Measurements from ENCODE around the gene TMC8. TPM values are rescaled to one million over a fixed set of nuclear protein-coding genes. Genes with fewer than 3 reads are reported as not detected.

The TMC8 gene
- polyA plus RNA-seq, 1 donor, result 7.6 TPM

GRCh38 chr17:78124836-78125137 lies 5.8 kb upstream of the TMC8 start:
- DNase-seq, result no peak
- H3K9me3 ChIP-seq (ENCODE audit: control insufficient read depth, low read depth, low read length), result peaks cover 5% of the 10 kb centered on the region
- peaks cover 46% of the 10 kb centered on the region for H3K36me3 ChIP-seq (ENCODE audit: control insufficient read depth, insufficient read depth, low read length)
- H3K4me3 ChIP-seq (ENCODE audit: low read length), result no peak overlapping the region
- H3K4me1 ChIP-seq (ENCODE audit: control insufficient read depth, insufficient read depth, low read length), result peaks cover 25% of the 10 kb centered on the region
- H3K27ac ChIP-seq (ENCODE audit: low read length), result no peak overlapping the region
- no CpG with 5 or more reads among the region's 12 CpGs for WGBS (ENCODE audit: insufficient coverage, low lambda C conversion rate)
- H3K27me3 ChIP-seq (ENCODE audit: control insufficient read depth, insufficient read depth, low read length), result no peaks in the 10 kb centered on the region

GRCh38 chr17:78125138-78125913 lies 5.2 kb upstream of the TMC8 start:
- Histone ChIP-seq H3K9me3 (ENCODE audit: control insufficient read depth, low read depth, low read length) (peaks cover 5% of the 10 kb centered on the region), H3K27ac (ENCODE audit: low read length) (no peak overlapping the region), H3K4me3 (ENCODE audit: low read length) (no peak overlapping the region), H3K4me1 (ENCODE audit: control insufficient read depth, insufficient read depth, low read length) (peaks cover 28% of the 10 kb centered on the region), H3K36me3 (ENCODE audit: control insufficient read depth, insufficient read depth, low read length) (peaks cover 46% of the 10 kb centered on the region), H3K27me3 (ENCODE audit: control insufficient read depth, insufficient read depth, low read length) (peaks cover 3% of the 10 kb centered on the region)
- WGBS (ENCODE audit: insufficient coverage, low lambda C conversion rate), result no CpG with 5 or more reads among the region's 39 CpGs
- no peak for DNase-seq

- H3K27ac ChIP-seq (ENCODE audit: low read length), result no peak overlapping the region
- peak overlapping the region; percentile 79 for H3K4me3 ChIP-seq (ENCODE audit: low read length)
- peaks cover 9% of the 10 kb centered on the region for H3K9me3 ChIP-seq (ENCODE audit: control insufficient read depth, low read depth, low read length)
- H3K4me1 ChIP-seq (ENCODE audit: control insufficient read depth, insufficient read depth, low read length), result peaks cover 33% of the 10 kb centered on the region
- H3K36me3 ChIP-seq (ENCODE audit: control insufficient read depth, insufficient read depth, low read length), result peaks cover 42% of the 10 kb centered on the region
- DNase-seq, result no peak
- peaks cover 12% of the 10 kb centered on the region for H3K27me3 ChIP-seq (ENCODE audit: control insufficient read depth, insufficient read depth, low read length)
- no CpG with 5 or more reads among the region's 25 CpGs for WGBS (ENCODE audit: insufficient coverage, low lambda C conversion rate)
Measured at GRCh38 chr17:78125976-78126894, 4.3 kb upstream of the TMC8 start.

- Histone ChIP-seq H3K27ac (ENCODE audit: low read length) (peak overlapping the region; percentile 85), H3K4me1 (ENCODE audit: control insufficient read depth, insufficient read depth, low read length) (peaks cover 36% of the 10 kb centered on the region), H3K36me3 (ENCODE audit: control insufficient read depth, insufficient read depth, low read length) (peaks cover 40% of the 10 kb centered on the region), H3K4me3 (ENCODE audit: low read length) (peak overlapping the region; percentile 79), H3K27me3 (ENCODE audit: control insufficient read depth, insufficient read depth, low read length) (peaks cover 16% of the 10 kb centered on the region), H3K9me3 (ENCODE audit: control insufficient read depth, low read depth, low read length) (peaks cover 12% of the 10 kb centered on the region)
- DNase-seq, result no peak
- WGBS (ENCODE audit: insufficient coverage, low lambda C conversion rate), result no CpG with 5 or more reads among the region's 6 CpGs
Measured at GRCh38 chr17:78126895-78127238, 3.7 kb upstream of the TMC8 start.

- Histone ChIP-seq H3K9me3 (ENCODE audit: control insufficient read depth, low read depth, low read length) (peaks cover 12% of the 10 kb centered on the region), H3K27ac (ENCODE audit: low read length) (peak overlapping the region; percentile 85), H3K4me3 (ENCODE audit: low read length) (peak overlapping the region; percentile 79), H3K4me1 (ENCODE audit: control insufficient read depth, insufficient read depth, low read length) (peaks cover 38% of the 10 kb centered on the region), H3K36me3 (ENCODE audit: control insufficient read depth, insufficient read depth, low read length) (peaks cover 37% of the 10 kb centered on the region), H3K27me3 (ENCODE audit: control insufficient read depth, insufficient read depth, low read length) (peaks cover 16% of the 10 kb centered on the region)
- DNase-seq, result peak in 1 of 2 donors; percentile 63
- WGBS (ENCODE audit: insufficient coverage, low lambda C conversion rate), result no CpG with 5 or more reads among the region's 25 CpGs
Measured at GRCh38 chr17:78127239-78127887, 3.2 kb upstream of the TMC8 start.

- Histone ChIP-seq H3K4me3 (ENCODE audit: low read length) (peak overlapping the region; percentile 79), H3K4me1 (ENCODE audit: control insufficient read depth, insufficient read depth, low read length) (peaks cover 41% of the 10 kb centered on the region), H3K36me3 (ENCODE audit: control insufficient read depth, insufficient read depth, low read length) (peaks cover 34% of the 10 kb centered on the region), H3K9me3 (ENCODE audit: control insufficient read depth, low read depth, low read length) (peaks cover 12% of the 10 kb centered on the region), H3K27me3 (ENCODE audit: control insufficient read depth, insufficient read depth, low read length) (peaks cover 16% of the 10 kb centered on the region), H3K27ac (ENCODE audit: low read length) (peak overlapping the region; percentile 85)
- peak in 1 of 2 donors; percentile 73 for DNase-seq
- no CpG with 5 or more reads among the region's 39 CpGs for WGBS (ENCODE audit: insufficient coverage, low lambda C conversion rate)
Measured at GRCh38 chr17:78127888-78128550, 2.6 kb upstream of the TMC8 start.

- Histone ChIP-seq H3K27ac (ENCODE audit: low read length) (peak within 1 kb of the TSS; percentile 85), H3K36me3 (ENCODE audit: control insufficient read depth, insufficient read depth, low read length) (peaks cover 26% of the 10 kb centered on the region), H3K27me3 (ENCODE audit: control insufficient read depth, insufficient read depth, low read length) (peaks cover 16% of the 10 kb centered on the region), H3K4me3 (ENCODE audit: low read length) (peak within 1 kb of the TSS; percentile 79), H3K4me1 (ENCODE audit: control insufficient read depth, insufficient read depth, low read length) (peaks cover 41% of the 10 kb centered on the region), H3K9me3 (ENCODE audit: control insufficient read depth, low read depth, low read length) (peaks cover 12% of the 10 kb centered on the region)
- peak in 1 of 2 donors; percentile 88 for DNase-seq
- WGBS (ENCODE audit: insufficient coverage, low lambda C conversion rate), result no CpG with 5 or more reads among the region's 54 CpGs
Measured at GRCh38 chr17:78128551-78129350, 1.8 kb upstream of the TMC8 start, which contains the start of gene TMC6. TMC6 (minus strand) TSS chr17:78128755; CDS start chr17:78126832, 1,923 bp downstream.

- WGBS (ENCODE audit: insufficient coverage, low lambda C conversion rate), result 80% methylated on average over 1 of the region's 4 CpGs
- H3K27me3 ChIP-seq (ENCODE audit: control insufficient read depth, insufficient read depth, low read length), result peaks cover 16% of the 10 kb centered on the region
- H3K36me3 ChIP-seq (ENCODE audit: control insufficient read depth, insufficient read depth, low read length), result peaks cover 20% of the 10 kb centered on the region
- peaks cover 41% of the 10 kb centered on the region for H3K4me1 ChIP-seq (ENCODE audit: control insufficient read depth, insufficient read depth, low read length)
- H3K9me3 ChIP-seq (ENCODE audit: control insufficient read depth, low read depth, low read length), result peaks cover 12% of the 10 kb centered on the region
- H3K27ac ChIP-seq (ENCODE audit: low read length), result no peak overlapping the region
- no peak for DNase-seq
- H3K4me3 ChIP-seq (ENCODE audit: low read length), result no peak overlapping the region
Measured at GRCh38 chr17:78129351-78130089, 1.1 kb upstream of the TMC8 start.

- peak in 1 of 2 donors; percentile 36 for DNase-seq
- peaks cover 16% of the 10 kb centered on the region for H3K27me3 ChIP-seq (ENCODE audit: control insufficient read depth, insufficient read depth, low read length)
- H3K4me1 ChIP-seq (ENCODE audit: control insufficient read depth, insufficient read depth, low read length), result peaks cover 41% of the 10 kb centered on the region
- no peak overlapping the region for H3K27ac ChIP-seq (ENCODE audit: low read length)
- WGBS (ENCODE audit: insufficient coverage, low lambda C conversion rate), result no CpG with 5 or more reads among the region's 5 CpGs
- peaks cover 12% of the 10 kb centered on the region for H3K9me3 ChIP-seq (ENCODE audit: control insufficient read depth, low read depth, low read length)
- no peak overlapping the region for H3K4me3 ChIP-seq (ENCODE audit: low read length)
- H3K36me3 ChIP-seq (ENCODE audit: control insufficient read depth, insufficient read depth, low read length), result peaks cover 16% of the 10 kb centered on the region
Measured at GRCh38 chr17:78130090-78130436, 508 bp upstream of the TMC8 start.

All from large intestine (tissue), 3 donors.